Endothelial cell of umbilical vein (primary cell): ENCODE results near the gene MYORG. TPM values are rescaled to one million over a fixed set of nuclear protein-coding genes. Genes with fewer than 3 reads are reported as not detected.

ENCODE experiments used
- BruUV-seq: library from RNA; stranded (reverse); fragments of 400-500 nt; replicated peaks from 2 replicates; lab custom pipeline; 2021; lab: Mats Ljungman, UMichigan
- CTCF ChIA-PET: fragments of 300-600, 350-600 bp; sonication (Branson Sonifier 250); formaldehyde crosslinking; loops from one replicate; lab custom pipeline; 2021; ENCODE audit warnings: antibody characterized with exemption, inconsistent platforms; lab: Charles Lee
- POLR2A ChIA-PET: fragments of 300-600, 350-600 bp; sonication (Branson Sonifier 250); formaldehyde crosslinking; loops from one replicate; lab custom pipeline; 2021; ENCODE audit warnings: antibody characterized with exemption, inconsistent platforms; lab: Charles Lee
- DNase-seq: peaks from one replicate; pipeline ENCODE4 v3.0.0-alpha.2; 2011; ENCODE audit warnings: low read depth, low spot score
- FAIRE-seq: peaks from 2 replicates; lab custom pipeline; 2011; peaks lifted over from hg19 to GRCh38; lab: Jason Lieb, UNC
- H2AFZ ChIP-seq: 2 replicates; pipeline ENCODE4 v1.6.0; 2012; ENCODE audit warnings: low read depth, low read length, control low read depth, inconsistent platforms
- H3K27ac ChIP-seq: 2 replicates; pipeline ENCODE4 v1.5.1; 2011; ENCODE audit warnings: low read depth, mild to moderate bottlenecking, control low read depth, low read length, moderate library complexity; ENCODE audit not compliant: insufficient read depth
- H3K27me3 ChIP-seq, 2 experiments: 2 replicates each; pipeline versions ENCODE4 v1.6.0 to v1.6.1; 2011; ENCODE audit warnings: low read length in 2 of 2, mixed read lengths in 1 of 2; ENCODE audit not compliant: control insufficient read depth in 2 of 2, insufficient read depth in 2 of 2
- H3K36me3 ChIP-seq, 2 experiments: 2 replicates in 1 of 2; 3 replicates in 1 of 2; pipeline ENCODE4 v1.5.1; 2011; ENCODE audit warnings: low read length in 2 of 2, mild to moderate bottlenecking in 1 of 2, moderate library complexity in 1 of 2; ENCODE audit not compliant: control insufficient read depth in 2 of 2, insufficient read depth in 2 of 2; ENCODE audit errors: extremely low read depth in 1 of 2
- H3K4me1 ChIP-seq: 3 replicates; pipeline ENCODE4 v1.5.1; 2011; ENCODE audit warnings: mild to moderate bottlenecking, low read length; ENCODE audit not compliant: control insufficient read depth, insufficient read depth; ENCODE audit errors: extremely low read depth
- H3K4me2 ChIP-seq: 2 replicates; pipeline ENCODE4 v1.6.1; 2011; ENCODE audit warnings: low read length, control low read depth, mixed read lengths; ENCODE audit not compliant: insufficient read depth
- H3K4me3 ChIP-seq, 3 experiments: fragments of 200-600 bp in 1 of 3; sonication (generic), shearing (Covaris generic) in 1 of 3; replicated peaks in 1 of 3; 2 replicates each; pipeline ENCODE4 v1.5.1; 2011 to 2016; ENCODE audit warnings: control low read depth in 3 of 3, low read length in 3 of 3, mild to moderate bottlenecking in 2 of 3, inconsistent platforms in 1 of 3, low read depth in 1 of 3, moderate library complexity in 1 of 3; ENCODE audit not compliant: insufficient read depth in 1 of 3
- H3K79me2 ChIP-seq: 2 replicates; pipeline ENCODE4 v1.6.0; 2012; ENCODE audit warnings: low read length, inconsistent platforms; ENCODE audit not compliant: control insufficient read depth, insufficient read depth
- H3K9ac ChIP-seq: replicated peaks from 2 replicates; pipeline ENCODE3; 2011; ENCODE audit warnings: low read length, control low read depth; ENCODE audit not compliant: insufficient read depth; ENCODE audit errors: extremely low read depth
- H3K9me1 ChIP-seq: replicated peaks from 3 replicates; pipeline ENCODE4 v1.6.0; 2011; ENCODE audit warnings: mild to moderate bottlenecking, low read length; ENCODE audit not compliant: control insufficient read depth, insufficient read depth; ENCODE audit errors: extremely low read depth
- H3K9me3 ChIP-seq: replicated peaks from 2 replicates; pipeline ENCODE4 v1.5.1; 2012; ENCODE audit warnings: low read length, inconsistent platforms; ENCODE audit not compliant: control insufficient read depth, insufficient read depth
- H4K20me1 ChIP-seq: replicated peaks from 2 replicates; pipeline ENCODE3; 2011; ENCODE audit warnings: mild to moderate bottlenecking, low read length; ENCODE audit not compliant: control insufficient read depth, insufficient read depth; ENCODE audit errors: extremely low read depth
- EZH2 ChIP-seq: IDR thresholded peaks from 2 replicates; pipeline ENCODE4 v1.6.1; 2012; ENCODE audit warnings: borderline replicate concordance, low read depth, mild to moderate bottlenecking, moderate library complexity, low read length, inconsistent platforms; ENCODE audit not compliant: severe bottlenecking
- FOS ChIP-seq: IDR thresholded peaks from 2 replicates; pipeline ENCODE4 v1.6.1; 2011; ENCODE audit warnings: mild to moderate bottlenecking, low read length, moderate library complexity, borderline replicate concordance; ENCODE audit not compliant: insufficient read depth
- JUN ChIP-seq: IDR thresholded peaks from 2 replicates; pipeline ENCODE4 v1.6.1; 2011; ENCODE audit warnings: borderline replicate concordance, low read depth; ENCODE audit not compliant: insufficient read length, insufficient read depth
- MAX ChIP-seq: IDR thresholded peaks from 2 replicates; pipeline ENCODE4 v1.6.1; 2011; ENCODE audit not compliant: insufficient read depth, insufficient read length
- MYC ChIP-seq: IDR thresholded peaks from one replicate; pipeline ENCODE4 v1.6.1; 2011; ENCODE audit warnings: mild to moderate bottlenecking, low read depth, low read length
- POLR2AphosphoS5 ChIP-seq: IDR thresholded peaks from 2 replicates; pipeline ENCODE4 v1.6.1; 2012; ENCODE audit warnings: low read depth, mild to moderate bottlenecking, control low read depth, low read length, moderate library complexity; ENCODE audit not compliant: insufficient read depth
- dilution Hi-C: fragments of 300-500 bp; cut with MboI; formaldehyde crosslinking; loops from one replicate; pipeline ENCODE4 v1.15.0; 2019; ENCODE audit warnings: low sequenced_read_pairs; ENCODE audit not compliant: extremely low pct_ligation_motif_present
- intact Hi-C: fragments of 100-400 bp; cut with micrococcal nuclease; formaldehyde crosslinking; loops from one replicate; pipeline ENCODE4 v1.10.0; 2022
- polyA plus RNA-seq, 4 experiments: library from polyadenylated mRNA; depleted of rRNA in 3 of 4; stranded (reverse) in 3 of 4; unstranded in 1 of 4; fragments of >200 nt; gene quantifications; 2 replicates each; pipeline versions ENCODE4 v1.2.1 to v1.2.3, GENCODE V29; 2011 to 2012; ENCODE audit warnings: missing spikeins in 1 of 4
- total RNA-seq: library from RNA; stranded (reverse); gene quantifications from 2 replicates; pipeline ENCODE4 v1.2.3, GENCODE V29; 2021
- TF ChIP-seq, protein P1 (sequence below), 2 donors: IDR thresholded peaks; 1 replicate in 1 of 2; 2 replicates in 1 of 2; pipeline ENCODE4 v1.5.1; 2011; ENCODE audit warnings: low read length in 2 of 2, mild to moderate bottlenecking in 2 of 2, moderate library complexity in 2 of 2, control low read depth in 1 of 2, inconsistent platforms in 1 of 2, low read depth in 1 of 2; ENCODE audit not compliant: insufficient read depth in 1 of 2; ENCODE audit errors: extremely low read depth in 1 of 2

Gene MYORG
- total and polyA plus RNA-seq, 2 donors (not counting 3 experiments of a cell fraction or from before 2014, with no cell fraction given): 2.8 to 7.0 TPM

GRCh38 chr9:34375901-34376595 lies 650 bp downstream of the MYORG start:
- POLR2A ChIA-PET: interaction anchor here (1.1 kb wide), 1 partner anchor 12 kb away, joined by 4 read pairs; no protein-coding TSS in a partner anchor
- CTCF ChIA-PET: interaction anchor here (1.0 to 9.4 kb wide), 5 partner anchors 11 to 228 kb away, joined by 3 to 152 read pairs (median 10); no protein-coding TSS in a partner anchor

More at GRCh38 chr9:34375901-34376595, 650 bp downstream of the MYORG start:
- Histone ChIP-seq H3K9me1 (no peaks in the 10 kb centered on the region), H3K4me3 (peak overlapping the region; percentile 44 to 79 (median 65)), H3K4me2 (peak overlapping the region; percentile 88), H3K4me1 (peaks cover 10% of the 10 kb centered on the region), H3K9me3 (no peaks in the 10 kb centered on the region), H3K27ac (no peak overlapping the region), H3K27me3 (no peaks in the 10 kb centered on the region), H3K9ac (peak overlapping the region; percentile 12), H4K20me1 (no peaks in the 10 kb centered on the region), H3K79me2 (no peaks in the 10 kb centered on the region), H2AFZ (peak overlapping the region; percentile 98), H3K36me3 (no peaks in the 10 kb centered on the region)
- intact Hi-C loops: loop anchor here (1.0 to 5.0 kb wide), 3 partner anchors 12 to 249 kb away; partner anchors contain the start of genes DCAF12 and UBAP1
- dilution Hi-C loops: no loop called here
- FAIRE-seq (peak; percentile 67), DNase-seq (peak; percentile 42)
- TF ChIP-seq MAX: no peak
- no peak for TF ChIP-seq JUN
- TF ChIP-seq, protein P1, sequence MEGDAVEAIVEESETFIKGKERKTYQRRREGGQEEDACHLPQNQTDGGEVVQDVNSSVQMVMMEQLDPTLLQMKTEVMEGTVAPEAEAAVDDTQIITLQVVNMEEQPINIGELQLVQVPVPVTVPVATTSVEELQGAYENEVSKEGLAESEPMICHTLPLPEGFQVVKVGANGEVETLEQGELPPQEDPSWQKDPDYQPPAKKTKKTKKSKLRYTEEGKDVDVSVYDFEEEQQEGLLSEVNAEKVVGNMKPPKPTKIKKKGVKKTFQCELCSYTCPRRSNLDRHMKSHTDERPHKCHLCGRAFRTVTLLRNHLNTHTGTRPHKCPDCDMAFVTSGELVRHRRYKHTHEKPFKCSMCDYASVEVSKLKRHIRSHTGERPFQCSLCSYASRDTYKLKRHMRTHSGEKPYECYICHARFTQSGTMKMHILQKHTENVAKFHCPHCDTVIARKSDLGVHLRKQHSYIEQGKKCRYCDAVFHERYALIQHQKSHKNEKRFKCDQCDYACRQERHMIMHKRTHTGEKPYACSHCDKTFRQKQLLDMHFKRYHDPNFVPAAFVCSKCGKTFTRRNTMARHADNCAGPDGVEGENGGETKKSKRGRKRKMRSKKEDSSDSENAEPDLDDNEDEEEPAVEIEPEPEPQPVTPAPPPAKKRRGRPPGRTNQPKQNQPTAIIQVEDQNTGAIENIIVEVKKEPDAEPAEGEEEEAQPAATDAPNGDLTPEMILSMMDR (IDR thresholded peaks at IDR 0.05; ENCODE audit: extremely low read depth in 1 of 2, insufficient read depth in 1 of 2, low read depth in 1 of 2, low read length in 2 of 2): no peak
- TF ChIP-seq EZH2: no peak
- no peak for TF ChIP-seq FOS
- no peak for TF ChIP-seq MYC
- TF ChIP-seq POLR2AphosphoS5: no peak
- TSS peak; percentile 29 for BruUV-seq
